ENCODE measurements around the gene PCDH9.

DNA sequence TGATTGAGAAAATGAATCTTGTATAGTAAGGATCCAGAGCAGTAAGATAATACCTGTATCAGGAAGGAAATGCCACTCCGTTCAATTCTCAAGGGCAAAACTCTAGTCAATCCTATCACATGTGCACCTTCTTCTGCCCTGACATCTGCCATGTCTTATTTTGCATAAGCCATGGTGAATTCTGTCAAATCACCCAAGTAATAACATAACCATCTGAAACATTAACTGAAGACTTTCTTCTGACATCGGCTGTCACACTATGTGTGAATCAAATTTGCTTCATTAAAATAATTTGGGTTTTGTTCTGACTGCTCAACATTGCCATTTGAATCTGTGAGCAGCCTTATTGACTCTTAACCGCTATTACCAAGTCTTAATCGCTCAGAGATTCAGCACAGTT lies 91.2 kb downstream of the PCDH9 start:
- TF ChIP-seq, protein P1, sequence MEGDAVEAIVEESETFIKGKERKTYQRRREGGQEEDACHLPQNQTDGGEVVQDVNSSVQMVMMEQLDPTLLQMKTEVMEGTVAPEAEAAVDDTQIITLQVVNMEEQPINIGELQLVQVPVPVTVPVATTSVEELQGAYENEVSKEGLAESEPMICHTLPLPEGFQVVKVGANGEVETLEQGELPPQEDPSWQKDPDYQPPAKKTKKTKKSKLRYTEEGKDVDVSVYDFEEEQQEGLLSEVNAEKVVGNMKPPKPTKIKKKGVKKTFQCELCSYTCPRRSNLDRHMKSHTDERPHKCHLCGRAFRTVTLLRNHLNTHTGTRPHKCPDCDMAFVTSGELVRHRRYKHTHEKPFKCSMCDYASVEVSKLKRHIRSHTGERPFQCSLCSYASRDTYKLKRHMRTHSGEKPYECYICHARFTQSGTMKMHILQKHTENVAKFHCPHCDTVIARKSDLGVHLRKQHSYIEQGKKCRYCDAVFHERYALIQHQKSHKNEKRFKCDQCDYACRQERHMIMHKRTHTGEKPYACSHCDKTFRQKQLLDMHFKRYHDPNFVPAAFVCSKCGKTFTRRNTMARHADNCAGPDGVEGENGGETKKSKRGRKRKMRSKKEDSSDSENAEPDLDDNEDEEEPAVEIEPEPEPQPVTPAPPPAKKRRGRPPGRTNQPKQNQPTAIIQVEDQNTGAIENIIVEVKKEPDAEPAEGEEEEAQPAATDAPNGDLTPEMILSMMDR (IDR thresholded peaks at IDR 0.05; ENCODE audit: insufficient read depth, low read length), result no peak
- TF ChIP-seq, protein P2, sequence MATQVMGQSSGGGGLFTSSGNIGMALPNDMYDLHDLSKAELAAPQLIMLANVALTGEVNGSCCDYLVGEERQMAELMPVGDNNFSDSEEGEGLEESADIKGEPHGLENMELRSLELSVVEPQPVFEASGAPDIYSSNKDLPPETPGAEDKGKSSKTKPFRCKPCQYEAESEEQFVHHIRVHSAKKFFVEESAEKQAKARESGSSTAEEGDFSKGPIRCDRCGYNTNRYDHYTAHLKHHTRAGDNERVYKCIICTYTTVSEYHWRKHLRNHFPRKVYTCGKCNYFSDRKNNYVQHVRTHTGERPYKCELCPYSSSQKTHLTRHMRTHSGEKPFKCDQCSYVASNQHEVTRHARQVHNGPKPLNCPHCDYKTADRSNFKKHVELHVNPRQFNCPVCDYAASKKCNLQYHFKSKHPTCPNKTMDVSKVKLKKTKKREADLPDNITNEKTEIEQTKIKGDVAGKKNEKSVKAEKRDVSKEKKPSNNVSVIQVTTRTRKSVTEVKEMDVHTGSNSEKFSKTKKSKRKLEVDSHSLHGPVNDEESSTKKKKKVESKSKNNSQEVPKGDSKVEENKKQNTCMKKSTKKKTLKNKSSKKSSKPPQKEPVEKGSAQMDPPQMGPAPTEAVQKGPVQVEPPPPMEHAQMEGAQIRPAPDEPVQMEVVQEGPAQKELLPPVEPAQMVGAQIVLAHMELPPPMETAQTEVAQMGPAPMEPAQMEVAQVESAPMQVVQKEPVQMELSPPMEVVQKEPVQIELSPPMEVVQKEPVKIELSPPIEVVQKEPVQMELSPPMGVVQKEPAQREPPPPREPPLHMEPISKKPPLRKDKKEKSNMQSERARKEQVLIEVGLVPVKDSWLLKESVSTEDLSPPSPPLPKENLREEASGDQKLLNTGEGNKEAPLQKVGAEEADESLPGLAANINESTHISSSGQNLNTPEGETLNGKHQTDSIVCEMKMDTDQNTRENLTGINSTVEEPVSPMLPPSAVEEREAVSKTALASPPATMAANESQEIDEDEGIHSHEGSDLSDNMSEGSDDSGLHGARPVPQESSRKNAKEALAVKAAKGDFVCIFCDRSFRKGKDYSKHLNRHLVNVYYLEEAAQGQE (IDR thresholded peaks at IDR 0.05; ENCODE audit: insufficient replicate concordance, low read depth), result no peak
- TF ChIP-seq SPI1 (IDR thresholded peaks at IDR 0.05; ENCODE audit: borderline replicate concordance, low read depth) (no peak), POLR2AphosphoS5 (IDR thresholded peaks at IDR 0.05; ENCODE audit: low read depth) (no peak), GABPA (IDR thresholded peaks at IDR 0.05; ENCODE audit: low read depth) (no peak)
